Tibial nerve (tissue), 4 donors: ENCODE measurements around the gene AIF1. TPM values are rescaled to one million over a fixed set of nuclear protein-coding genes. Genes with fewer than 3 reads are reported as not detected.

Experiments used
- DNase-seq, 2 donors: peaks; one replicate each; pipeline ENCODE4 v3.0.0-alpha.2; 2019; ENCODE audit warnings: low spot score in 2 of 2
- H3K27ac ChIP-seq, 4 donors: fragments of 200-600 bp; sonication (generic) in 3 of 4; one replicate each; pipeline ENCODE4 v1.5.1; 2017 to 2019; ENCODE audit warnings: mild to moderate bottlenecking in 1 of 4
- H3K27me3 ChIP-seq, 2 donors: fragments of 200-600 bp; sonication (generic) in 1 of 2; one replicate each; pipeline versions ENCODE4 v1.5.1 to v1.6.0; 2017 to 2019
- H3K36me3 ChIP-seq, 3 donors: fragments of 200-600 bp; sonication (generic); one replicate each; pipeline ENCODE4 v1.5.1; 2018 to 2019
- H3K4me1 ChIP-seq, 4 donors: fragments of 200-600 bp; sonication (generic) in 3 of 4; one replicate each; pipeline ENCODE4 v1.5.1; 2017 to 2019
- H3K4me3 ChIP-seq, 4 donors: fragments of 200-600 bp; sonication (generic) in 3 of 4; one replicate each; pipeline ENCODE4 v1.5.1; 2017 to 2019; ENCODE audit warnings: mild to moderate bottlenecking in 1 of 4, moderate library complexity in 1 of 4
- H3K9me3 ChIP-seq, 4 donors: fragments of 200-600 bp; sonication (generic) in 3 of 4; one replicate each; pipeline ENCODE4 v1.5.1; 2017 to 2019
- EP300 ChIP-seq, 2 donors: sonication (generic); formaldehyde crosslinking; IDR thresholded peaks; one replicate each; pipeline ENCODE4 v1.6.1; 2017; ENCODE audit warnings: antibody characterized with exemption in 2 of 2, mild to moderate bottlenecking in 1 of 2
- POLR2A ChIP-seq, 2 donors: fragments of 450-650 bp; IDR thresholded peaks; one replicate each; pipeline ENCODE4 v1.6.1; 2017; ENCODE audit warnings: antibody characterized with exemption in 2 of 2, mild to moderate bottlenecking in 2 of 2, moderate library complexity in 2 of 2
- WGBS, 2 donors: methylation state at CpG; one replicate each; pipeline ENCODE4 v1.1.5; 2018; 5-methylcytosine and 5-hydroxymethylcytosine counted together
- total RNA-seq, 4 donors: library from RNA; depleted of rRNA; stranded (reverse); fragments of >200 nt; gene quantifications; one replicate each; pipeline ENCODE4 v1.1.0, GENCODE V29; 2016
- TF ChIP-seq, protein P1 (sequence below), 5 experiments: fragments of 200-600 bp in 3 of 5; fragments of 450-650 bp in 2 of 5; sonication (generic) in 3 of 5; IDR thresholded peaks; one replicate each; pipeline ENCODE4 v1.5.1; 2016 to 2019; ENCODE audit warnings: antibody characterized with exemption in 5 of 5, mild to moderate bottlenecking in 3 of 5, moderate library complexity in 2 of 5

Gene AIF1
- total RNA-seq, 4 donors from 2014 or later = 27.1 to 66.3 (median 50.4) TPM

- no peak for DNase-seq
- TF ChIP-seq, protein P1, sequence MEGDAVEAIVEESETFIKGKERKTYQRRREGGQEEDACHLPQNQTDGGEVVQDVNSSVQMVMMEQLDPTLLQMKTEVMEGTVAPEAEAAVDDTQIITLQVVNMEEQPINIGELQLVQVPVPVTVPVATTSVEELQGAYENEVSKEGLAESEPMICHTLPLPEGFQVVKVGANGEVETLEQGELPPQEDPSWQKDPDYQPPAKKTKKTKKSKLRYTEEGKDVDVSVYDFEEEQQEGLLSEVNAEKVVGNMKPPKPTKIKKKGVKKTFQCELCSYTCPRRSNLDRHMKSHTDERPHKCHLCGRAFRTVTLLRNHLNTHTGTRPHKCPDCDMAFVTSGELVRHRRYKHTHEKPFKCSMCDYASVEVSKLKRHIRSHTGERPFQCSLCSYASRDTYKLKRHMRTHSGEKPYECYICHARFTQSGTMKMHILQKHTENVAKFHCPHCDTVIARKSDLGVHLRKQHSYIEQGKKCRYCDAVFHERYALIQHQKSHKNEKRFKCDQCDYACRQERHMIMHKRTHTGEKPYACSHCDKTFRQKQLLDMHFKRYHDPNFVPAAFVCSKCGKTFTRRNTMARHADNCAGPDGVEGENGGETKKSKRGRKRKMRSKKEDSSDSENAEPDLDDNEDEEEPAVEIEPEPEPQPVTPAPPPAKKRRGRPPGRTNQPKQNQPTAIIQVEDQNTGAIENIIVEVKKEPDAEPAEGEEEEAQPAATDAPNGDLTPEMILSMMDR (IDR thresholded peaks at IDR 0.05) = no peak
- TF ChIP-seq EP300 (IDR thresholded peaks at IDR 0.05) (no peak), POLR2A (IDR thresholded peaks at IDR 0.05) (no peak)
- Histone ChIP-seq H3K27ac (no peak overlapping the region), H3K36me3 (no peaks in the 10 kb centered on the region), H3K4me3 (no peak overlapping the region), H3K9me3 (no peaks in the 10 kb centered on the region), H3K27me3 (no peaks in the 10 kb centered on the region), H3K4me1 (peaks cover 0 to 13% (median 9%) of the 10 kb centered on the region in 4 donors)
- 84 to 91% methylated on average over 2 of the region's 2 CpGs for WGBS, 2 donors
Observed at GRCh38 chr6:31617010-31617409, 2.0 kb downstream of the AIF1 start.

DNA sequence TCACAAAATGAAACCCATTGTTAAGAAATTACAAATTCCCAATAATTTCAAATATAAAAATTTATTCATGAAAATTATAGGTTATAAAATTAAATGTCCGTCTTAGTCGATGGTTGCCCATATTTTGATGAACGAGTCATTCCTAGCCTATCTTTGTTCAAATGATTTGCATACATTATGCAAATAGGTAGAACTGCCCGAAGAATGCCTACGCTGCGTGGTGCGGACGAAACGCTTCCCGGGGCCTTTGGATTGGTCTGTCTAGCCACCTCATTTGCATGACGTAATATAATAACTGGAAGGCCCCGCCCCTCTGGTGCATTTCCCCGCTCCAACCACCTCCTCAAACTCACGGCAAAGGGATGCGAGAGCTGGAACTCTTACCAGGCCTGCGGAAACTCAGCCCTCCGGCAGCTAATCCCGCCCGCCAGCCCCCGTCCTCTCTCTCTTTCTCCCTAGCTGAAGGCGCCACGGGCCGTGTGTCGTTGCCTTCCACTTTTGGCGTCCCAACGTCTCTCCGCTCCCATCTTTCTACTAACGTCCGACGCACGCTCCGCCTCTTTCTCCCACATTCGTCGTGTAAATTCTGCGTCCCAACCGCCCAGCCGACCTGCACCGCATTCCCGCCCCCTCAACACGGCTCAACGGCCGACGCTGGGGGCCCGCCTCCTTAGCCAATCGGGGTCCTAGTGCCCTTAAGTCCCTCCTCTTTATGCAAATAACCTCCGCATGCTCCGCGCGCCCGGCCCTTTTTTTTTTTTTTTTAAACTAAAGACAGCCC is 5.0 kb downstream of the AIF1 start:
- peak overlapping the region; percentile 92 to 98 (median 98) for H3K27ac ChIP-seq
- DNase-seq = peak; percentile 96
- WGBS, 2 donors = 0% methylated on average over 50 of the region's 50 CpGs
- peak overlapping the region; percentile 44 to 100 (median 90) for H3K4me3 ChIP-seq
- peaks cover 0 to 23% (median 15%) of the 10 kb centered on the region in 4 donors for H3K4me1 ChIP-seq
- H3K27me3 ChIP-seq = no peaks in the 10 kb centered on the region
- peak; percentile 52 to 98 for TF ChIP-seq EP300 (IDR thresholded peaks at IDR 0.05)
- TF ChIP-seq, protein P1 (IDR thresholded peaks at IDR 0.05) = peak in 2 of 5 experiments; percentile 39 to 65
- peak; percentile 93 to 97 for TF ChIP-seq POLR2A (IDR thresholded peaks at IDR 0.05)
- no peaks in the 10 kb centered on the region for H3K9me3 ChIP-seq
- peaks cover under 1 to 21% (median 8%) of the 10 kb centered on the region in 3 donors for H3K36me3 ChIP-seq

DNA sequence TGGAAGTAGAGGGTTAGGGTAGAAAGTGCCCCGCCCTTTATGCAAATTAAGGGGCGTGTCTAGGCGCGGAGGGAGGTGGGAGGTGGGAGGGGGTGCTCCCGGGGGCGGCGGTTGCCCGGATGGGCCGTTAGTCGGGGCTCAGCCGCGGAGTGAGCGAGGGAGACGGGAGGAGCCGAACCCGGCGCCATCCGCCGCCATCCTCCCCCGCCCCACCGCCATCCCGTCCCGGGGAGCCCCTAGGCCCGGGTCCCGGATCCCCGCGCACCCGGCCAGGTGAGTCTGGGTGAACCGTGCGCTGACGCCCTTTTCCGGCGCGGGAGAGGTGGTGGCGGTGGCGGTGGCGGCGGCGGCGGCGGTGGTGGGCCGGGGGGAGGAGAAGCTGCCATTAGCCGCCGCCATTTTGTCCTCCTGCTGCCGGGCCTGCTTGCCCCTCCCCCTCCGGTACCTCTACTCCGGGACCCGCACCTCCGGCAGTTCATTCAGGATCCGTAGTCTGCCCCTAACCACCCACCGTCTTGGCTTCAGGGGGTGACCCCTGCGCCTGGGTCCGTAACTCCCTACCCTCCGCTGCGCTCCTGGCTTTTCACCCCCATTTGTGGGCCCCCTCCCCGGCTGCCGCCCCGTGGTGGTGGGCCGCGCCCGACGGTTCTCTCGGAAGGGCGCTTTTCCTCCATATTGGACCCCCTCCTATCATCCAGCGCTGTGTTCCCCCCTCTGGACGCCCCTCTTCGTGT is 5.7 kb downstream of the AIF1 start, which contains the start of gene PRRC2A:
Gene PRRC2A, plus strand, starts transcription at position 130 of the 734 bp plus-strand sequence. CDS start 2,075 bp downstream, outside the sequence.
- Histone ChIP-seq H3K4me3 (peak within 1 kb of the TSS; percentile 82 to 100 (median 94)), H3K27me3 (no peaks in the 10 kb centered on the region), H3K9me3 (no peaks in the 10 kb centered on the region), H3K27ac (peak within 1 kb of the TSS; percentile 92 to 98 (median 98)), H3K36me3 (peaks cover 5 to 28% (median 15%) of the 10 kb centered on the region in 3 donors), H3K4me1 (peaks cover 0 to 23% (median 15%) of the 10 kb centered on the region in 4 donors)
- WGBS, 2 donors = 1 to 4% methylated on average over 32 to 47 of the region's 67 CpGs
- DNase-seq = peak; percentile 94 to 98
- peak in 1 of 2 donors; percentile 3 for TF ChIP-seq EP300 (IDR thresholded peaks at IDR 0.05)
- TF ChIP-seq, protein P1 (IDR thresholded peaks at IDR 0.05) = no peak
- peak; percentile 46 to 50 for TF ChIP-seq POLR2A (IDR thresholded peaks at IDR 0.05)

DNA sequence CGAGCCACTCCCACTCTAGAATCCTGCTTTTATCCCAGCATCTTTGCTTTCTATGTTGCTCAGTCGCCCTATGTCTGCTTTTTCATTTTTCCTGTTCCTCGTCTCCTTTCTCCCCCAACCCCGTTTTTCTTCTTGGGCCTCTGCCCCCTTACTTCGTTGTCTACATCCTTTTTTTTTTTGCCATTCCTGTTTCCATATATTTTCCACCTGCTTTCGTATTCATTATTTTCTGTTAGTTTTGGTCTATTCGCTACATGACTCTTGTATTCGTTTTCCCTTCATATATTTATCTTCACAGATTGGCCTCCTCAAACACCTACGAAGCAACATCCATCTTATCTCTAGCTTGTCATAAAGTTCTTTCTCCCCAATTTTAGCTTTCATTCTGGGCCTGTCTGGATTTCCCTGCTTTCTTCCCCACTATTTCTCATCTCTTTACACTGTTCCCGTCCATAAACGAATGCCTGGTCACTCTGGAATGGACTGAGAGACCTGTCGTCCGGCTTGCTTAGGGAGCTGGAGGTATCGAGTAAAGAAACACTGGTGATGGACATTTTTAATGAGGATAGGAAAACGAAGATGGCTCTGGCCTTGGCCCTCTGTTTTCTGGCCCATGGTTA is 6.4 kb downstream of the AIF1 start:
- no peak for DNase-seq
- H3K36me3 ChIP-seq = peaks cover 5 to 35% (median 22%) of the 10 kb centered on the region in 3 donors
- H3K4me3 ChIP-seq = peak overlapping the region; percentile 82 to 100 (median 94)
- peaks cover 0 to 23% (median 15%) of the 10 kb centered on the region in 4 donors for H3K4me1 ChIP-seq
- WGBS, 2 donors = 7% methylated on average over 15 of the region's 15 CpGs
- TF ChIP-seq, protein P1 (IDR thresholded peaks at IDR 0.05) = no peak
- TF ChIP-seq POLR2A (IDR thresholded peaks at IDR 0.05) = no peak
- H3K27me3 ChIP-seq = no peaks in the 10 kb centered on the region
- H3K9me3 ChIP-seq = no peaks in the 10 kb centered on the region
- H3K27ac ChIP-seq = peak overlapping the region; percentile 92 to 98 (median 98)
